HepG2 (cell line): ENCODE data around the gene LRRC8D. TPM values are rescaled to one million over a fixed set of nuclear protein-coding genes. Genes with fewer than 3 reads are reported as not detected.

ENCODE experiments used
- ATAC-seq: fragments of 200-7000 bp; cut with Tn5 transposase; 3 replicates; pipeline ENCODE4 v1.9.1; 2020; ENCODE audit warnings: mild to moderate bottlenecking, moderate library complexity
- BruUV-seq: library from RNA; stranded (reverse); fragments of 400-500 nt; replicated peaks from 2 replicates; lab custom pipeline; 2021; lab: Mats Ljungman, UMichigan
- CTCF ChIA-PET: fragments of 300-600 bp; formaldehyde crosslinking; extraction: SDS; loops from one replicate; lab custom pipeline; 2021; ENCODE audit warnings: low total read pairs, inconsistent platforms, low intra/inter-chr PET ratio; lab: Yijun Ruan, JAX
- POLR2A ChIA-PET: fragments of 350-600 bp; sonication (Branson Sonifier 250); formaldehyde crosslinking; loops from one replicate; lab custom pipeline; 2020; ENCODE audit warnings: antibody characterized with exemption, inconsistent platforms; lab: Yijun Ruan, JAX
- DNase-seq: peaks from one replicate; pipeline ENCODE4 v3.0.0-alpha.2; 2015; ENCODE audit warnings: low spot score
- FAIRE-seq: peaks from 3 replicates; lab custom pipeline; 2011; peaks lifted over from hg19 to GRCh38; lab: Jason Lieb, UNC
- H2AFZ ChIP-seq: one replicate; pipeline ENCODE4 v1.6.1; 2011; ENCODE audit warnings: low read length, inconsistent platforms
- H3K27ac ChIP-seq: fragments of 300-600 bp; 3 replicates; pipeline ENCODE4 v1.8.0; 2011; ENCODE audit warnings: mixed run types, mild to moderate bottlenecking, mixed read lengths, low read length, inconsistent platforms; ENCODE audit not compliant: insufficient read depth; ENCODE audit errors: extremely low read length
- H3K27me3 ChIP-seq, 2 experiments: fragments of 200-600 bp in 1 of 2; 2 replicates in 1 of 2; 3 replicates in 1 of 2; pipeline versions ENCODE4 v1.6.0 to v1.8.0; 2011; ENCODE audit warnings: low read length in 2 of 2, mild to moderate bottlenecking in 2 of 2, moderate library complexity in 2 of 2, inconsistent platforms in 1 of 2; ENCODE audit not compliant: insufficient read depth in 2 of 2, control insufficient read depth in 1 of 2
- H3K36me3 ChIP-seq, 2 experiments: fragments of 200-600 bp in 1 of 2; replicated peaks in 1 of 2; 2 replicates in 1 of 2; 3 replicates in 1 of 2; pipeline versions ENCODE4 v1.5.1 to v1.8.0; 2011; ENCODE audit warnings: low read length in 2 of 2, inconsistent platforms in 1 of 2; ENCODE audit not compliant: insufficient read depth in 2 of 2, control insufficient read depth in 1 of 2
- H3K4me1 ChIP-seq: 2 replicates; pipeline ENCODE4 v1.5.1; 2012; ENCODE audit warnings: low read length, inconsistent platforms; ENCODE audit not compliant: insufficient read depth
- H3K4me2 ChIP-seq: 2 replicates; pipeline ENCODE4 v1.6.0; 2011; ENCODE audit warnings: low read depth, low read length, inconsistent platforms
- H3K4me3 ChIP-seq, 3 experiments: fragments of 200-600 bp in 1 of 3; sonication (generic), shearing (Covaris generic) in 1 of 3; replicated peaks in 1 of 3; 2 replicates each; pipeline ENCODE4 v1.5.1; 2011 to 2016; ENCODE audit warnings: low read length in 3 of 3, inconsistent platforms in 2 of 3, low read depth in 2 of 3, mild to moderate bottlenecking in 2 of 3, control low read depth in 1 of 3, mixed read lengths in 1 of 3; ENCODE audit not compliant: insufficient read depth in 1 of 3
- H3K79me2 ChIP-seq: one replicate; pipeline ENCODE4 v1.6.1; 2011; ENCODE audit warnings: low read length, inconsistent platforms; ENCODE audit not compliant: insufficient read depth
- H3K9ac ChIP-seq: 2 replicates; pipeline ENCODE4 v1.6.0; 2011; ENCODE audit warnings: mild to moderate bottlenecking, low read depth, low read length, inconsistent platforms; ENCODE audit not compliant: insufficient read depth
- H3K9me3 ChIP-seq: 2 replicates; pipeline ENCODE4 v1.5.1; 2012; ENCODE audit warnings: mild to moderate bottlenecking, low read length
- H4K20me1 ChIP-seq: 2 replicates; pipeline ENCODE4 v1.6.0; 2011; ENCODE audit warnings: inconsistent platforms, mild to moderate bottlenecking, low read length, moderate library complexity; ENCODE audit not compliant: insufficient read depth
- CBX1 ChIP-seq: IDR thresholded peaks from one replicate; pipeline ENCODE4 v1.6.1; 2016; ENCODE audit warnings: antibody characterized with exemption, low read depth
- FOSL2 ChIP-seq: sonication (generic); formaldehyde crosslinking; IDR thresholded peaks from 2 replicates; pipeline ENCODE4 v1.4.0; 2020; ENCODE audit warnings: missing genetic modification reagents
- FOXA1 ChIP-seq, 2 experiments: fragments of 450-650 bp in 1 of 2; sonication (generic) in 1 of 2; formaldehyde crosslinking in 1 of 2; IDR thresholded peaks; 2 replicates each; pipeline versions ENCODE4 v1.4.0 to v1.6.1; 2016 to 2020; ENCODE audit warnings: missing genetic modification reagents in 1 of 2
- ONECUT2 ChIP-seq: sonication (generic); formaldehyde crosslinking; IDR thresholded peaks from 2 replicates; pipeline ENCODE4 v1.4.0; 2020; ENCODE audit warnings: missing genetic modification reagents
- TBX3 ChIP-seq: fragments of 450-650 bp; IDR thresholded peaks from 2 replicates; pipeline ENCODE4 v1.6.1; 2017; ENCODE audit warnings: antibody characterized with exemption, mild to moderate bottlenecking, inconsistent platforms, borderline replicate concordance
- TRIM22 ChIP-seq: fragments of 450-650 bp; IDR thresholded peaks from 2 replicates; pipeline ENCODE4 v1.6.1; 2017
- ZBTB3 ChIP-seq: sonication (generic); formaldehyde crosslinking; IDR thresholded peaks from 2 replicates; pipeline ENCODE4 v1.4.0; 2020; ENCODE audit warnings: low read depth, mild to moderate bottlenecking, moderate library complexity, missing genetic modification reagents, borderline replicate concordance
- ZIK1 ChIP-seq: sonication (generic); formaldehyde crosslinking; IDR thresholded peaks from 2 replicates; pipeline ENCODE4 v1.5.0; 2020; ENCODE audit warnings: mild to moderate bottlenecking, low read depth, missing genetic modification reagents, borderline replicate concordance
- WGBS: methylation state at CpG from one replicate; pipeline ENCODE4 v1.1.6; 2017; ENCODE audit warnings: low lambda C conversion rate; 5-methylcytosine and 5-hydroxymethylcytosine counted together
- in situ Hi-C: cut with HindIII; loops from 2 replicates; pipeline ENCODE4 v1.10.0; 2017; ENCODE audit warnings: low pct_unique_long_range_greater_than_20kb; ENCODE audit not compliant: extremely low pct_ligation_motif_present
- intact Hi-C: fragments of 100-400 bp; cut with micrococcal nuclease; formaldehyde crosslinking; loops from one replicate; pipeline ENCODE4 v1.10.0; 2022; ENCODE audit not compliant: unreplicated experiment
- polyA plus RNA-seq, 8 experiments: library from polyadenylated mRNA; depleted of rRNA in 3 of 8; stranded (reverse) in 7 of 8; unstranded in 1 of 8; fragments of >200 nt; fragmentation: Illumina TruSeq in 4 of 8; extraction: Trizol in 4 of 8; gene quantifications; 2 replicates each; pipeline versions ENCODE4 v1.2.1 to v1.2.3, GENCODE V29; 2011 to 2016; ENCODE audit warnings: low read depth in 4 of 8, missing spikeins in 1 of 8, mixed read lengths in 1 of 8; ENCODE audit not compliant: insufficient read depth in 1 of 8
- total RNA-seq, 5 experiments: library from RNA; depleted of rRNA; stranded (reverse); fragments of >200 nt; fragmentation: Illumina TruSeq; extraction: Trizol; gene quantifications; 2 replicates each; pipeline ENCODE4 v1.2.3, GENCODE V29; 2016; ENCODE audit warnings: low read depth in 1 of 5
- TF ChIP-seq, protein P1 (sequence below): sonication (generic); formaldehyde crosslinking; conservative IDR thresholded peaks from 2 replicates; pipeline ENCODE4 v1.4.0; 2020; ENCODE audit warnings: mild to moderate bottlenecking, missing genetic modification reagents, moderate library complexity
- TF ChIP-seq, protein P2 (sequence below): sonication (generic); formaldehyde crosslinking; IDR thresholded peaks from 2 replicates; pipeline ENCODE4 v1.4.0; 2020; ENCODE audit warnings: mild to moderate bottlenecking, missing genetic modification reagents
- TF ChIP-seq, protein P3 (sequence below): sonication (generic); formaldehyde crosslinking; IDR thresholded peaks from 2 replicates; pipeline ENCODE4 v1.8.0; 2022; ENCODE audit warnings: mild to moderate bottlenecking, missing genetic modification reagents, moderate library complexity

The LRRC8D gene
- total and polyA plus RNA-seq, 2 of the 13 experiments (the other 11 are each of a cell fraction or from before 2014, with no cell fraction given), result 29.9 to 45.5 TPM

GRCh38 chr1:89918127-89918793, 97.4 kb downstream of the LRRC8D start:
- in situ Hi-C loops, result no loop called here
- no peak overlapping the region for H3K27ac ChIP-seq
- ChIA-PET CTCF (no interaction called here), POLR2A (interaction anchor here (1.1 kb wide), 1 partner anchor 12 kb away, joined by 4 read pairs; no protein-coding TSS in a partner anchor)
- H2AFZ ChIP-seq, result no peak overlapping the region
- no peaks in the 10 kb centered on the region; the same call in 1 of the 2 replicates for H4K20me1 ChIP-seq
- H3K4me2 ChIP-seq, result no peak overlapping the region
- BruUV-seq, result no TSS peak
- no peak overlapping the region for H3K4me3 ChIP-seq
- H3K79me2 ChIP-seq, result peaks cover 26% of the 10 kb centered on the region
- peaks cover 1 to 10% of the 10 kb centered on the region in 2 experiments for H3K36me3 ChIP-seq
- no peaks in the 10 kb centered on the region for H3K9me3 ChIP-seq
- WGBS, result 96% methylated on average over 2 of the region's 2 CpGs
- DNase-seq, result no peak
- H3K4me1 ChIP-seq, result no peaks in the 10 kb centered on the region
- TF ChIP-seq, protein P1, sequence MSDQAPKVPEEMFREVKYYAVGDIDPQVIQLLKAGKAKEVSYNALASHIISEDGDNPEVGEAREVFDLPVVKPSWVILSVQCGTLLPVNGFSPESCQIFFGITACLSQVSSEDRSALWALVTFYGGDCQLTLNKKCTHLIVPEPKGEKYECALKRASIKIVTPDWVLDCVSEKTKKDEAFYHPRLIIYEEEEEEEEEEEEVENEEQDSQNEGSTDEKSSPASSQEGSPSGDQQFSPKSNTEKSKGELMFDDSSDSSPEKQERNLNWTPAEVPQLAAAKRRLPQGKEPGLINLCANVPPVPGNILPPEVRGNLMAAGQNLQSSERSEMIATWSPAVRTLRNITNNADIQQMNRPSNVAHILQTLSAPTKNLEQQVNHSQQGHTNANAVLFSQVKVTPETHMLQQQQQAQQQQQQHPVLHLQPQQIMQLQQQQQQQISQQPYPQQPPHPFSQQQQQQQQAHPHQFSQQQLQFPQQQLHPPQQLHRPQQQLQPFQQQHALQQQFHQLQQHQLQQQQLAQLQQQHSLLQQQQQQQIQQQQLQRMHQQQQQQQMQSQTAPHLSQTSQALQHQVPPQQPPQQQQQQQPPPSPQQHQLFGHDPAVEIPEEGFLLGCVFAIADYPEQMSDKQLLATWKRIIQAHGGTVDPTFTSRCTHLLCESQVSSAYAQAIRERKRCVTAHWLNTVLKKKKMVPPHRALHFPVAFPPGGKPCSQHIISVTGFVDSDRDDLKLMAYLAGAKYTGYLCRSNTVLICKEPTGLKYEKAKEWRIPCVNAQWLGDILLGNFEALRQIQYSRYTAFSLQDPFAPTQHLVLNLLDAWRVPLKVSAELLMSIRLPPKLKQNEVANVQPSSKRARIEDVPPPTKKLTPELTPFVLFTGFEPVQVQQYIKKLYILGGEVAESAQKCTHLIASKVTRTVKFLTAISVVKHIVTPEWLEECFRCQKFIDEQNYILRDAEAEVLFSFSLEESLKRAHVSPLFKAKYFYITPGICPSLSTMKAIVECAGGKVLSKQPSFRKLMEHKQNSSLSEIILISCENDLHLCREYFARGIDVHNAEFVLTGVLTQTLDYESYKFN (CRISPR knock-in tag), result no peak
- TF ChIP-seq ZBTB3 (CRISPR knock-in tag), result no peak
- no peak for TF ChIP-seq TBX3
- TF ChIP-seq TRIM22, result no peak
- TF ChIP-seq CBX1, result no peak
- no peak for TF ChIP-seq FOSL2
- no peak for TF ChIP-seq ONECUT2 (CRISPR knock-in tag)
- TF ChIP-seq, protein P2, sequence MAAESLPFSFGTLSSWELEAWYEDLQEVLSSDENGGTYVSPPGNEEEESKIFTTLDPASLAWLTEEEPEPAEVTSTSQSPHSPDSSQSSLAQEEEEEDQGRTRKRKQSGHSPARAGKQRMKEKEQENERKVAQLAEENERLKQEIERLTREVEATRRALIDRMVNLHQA (CRISPR knock-in tag), result no peak
- no peak for TF ChIP-seq ZIK1 (CRISPR knock-in tag)
- TF ChIP-seq, protein P3, sequence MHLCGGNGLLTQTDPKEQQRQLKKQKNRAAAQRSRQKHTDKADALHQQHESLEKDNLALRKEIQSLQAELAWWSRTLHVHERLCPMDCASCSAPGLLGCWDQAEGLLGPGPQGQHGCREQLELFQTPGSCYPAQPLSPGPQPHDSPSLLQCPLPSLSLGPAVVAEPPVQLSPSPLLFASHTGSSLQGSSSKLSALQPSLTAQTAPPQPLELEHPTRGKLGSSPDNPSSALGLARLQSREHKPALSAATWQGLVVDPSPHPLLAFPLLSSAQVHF (CRISPR knock-in tag), result no peak
- no peak for TF ChIP-seq FOXA1 (IDR thresholded peaks at IDR 0.05)
- TF ChIP-seq FOXA1 (CRISPR knock-in tag; IDR thresholded peaks at IDR 0.05), result no peak
- intact Hi-C loops, result no loop called here
- no peak for FAIRE-seq
- H3K27me3 ChIP-seq, result no peaks in the 10 kb centered on the region
- ATAC-seq, result no peak
- H3K9ac ChIP-seq, result no peak overlapping the region
